HG03066 (cell line): ENCODE measurements around the gene ANXA7.

Experiments
- ATAC-seq: cut with Tn5 transposase; IDR thresholded peaks from one replicate; pipeline ENCODE4 v1.9.1; 2021; ENCODE audit warnings: low read depth; ENCODE audit not compliant: unreplicated experiment

The ANXA7 gene

GRCh38 chr10:73413528-73414229, at the start of gene ANXA7:
Gene ANXA7 (minus strand): TSS chr10:73414058. CDS start chr10:73400856, 13,202 bp downstream.
- peak; percentile 90 for ATAC-seq

- no peak for ATAC-seq
Measured at GRCh38 chr10:73460897-73461296, 47.0 kb upstream of the ANXA7 start.

GRCh38 chr10:73459683-73460314, 45.9 kb upstream of the ANXA7 start:
- ATAC-seq = no peak

- ATAC-seq = no peak
Measured at GRCh38 chr10:73456187-73456890, 42.5 kb upstream of the ANXA7 start.

- ATAC-seq = no peak
Measured at GRCh38 chr10:73449113-73449512, 35.3 kb upstream of the ANXA7 start.

- no peak for ATAC-seq
Measured at GRCh38 chr10:73448384-73448783, 34.5 kb upstream of the ANXA7 start.

- no peak for ATAC-seq
Measured at GRCh38 chr10:73446926-73447325, 33.1 kb upstream of the ANXA7 start.

- no peak for ATAC-seq
Measured at GRCh38 chr10:73444457-73444856, 30.6 kb upstream of the ANXA7 start.

GRCh38 chr10:73439605-73440312, 25.9 kb upstream of the ANXA7 start:
- no peak for ATAC-seq

GRCh38 chr10:73439055-73439454, 25.2 kb upstream of the ANXA7 start:
- no peak for ATAC-seq

- ATAC-seq = no peak
Measured at GRCh38 chr10:73433538-73433867, 19.6 kb upstream of the ANXA7 start, which contains the start of gene MSS51. Gene MSS51 (minus strand): TSS chr10:73433561. CDS start chr10:73428284, 5,277 bp downstream.

- no peak for ATAC-seq
Measured at GRCh38 chr10:73432646-73433537, 19.0 kb upstream of the ANXA7 start.

GRCh38 chr10:73426318-73426717, 12.5 kb upstream of the ANXA7 start:
- ATAC-seq = no peak

- ATAC-seq = no peak
Measured at GRCh38 chr10:73424478-73424877, 10.6 kb upstream of the ANXA7 start.

GRCh38 chr10:73423309-73423708, 9.5 kb upstream of the ANXA7 start:
- no peak for ATAC-seq

- ATAC-seq = no peak
Measured at GRCh38 chr10:73416571-73416970, 2.7 kb upstream of the ANXA7 start.

GRCh38 chr10:73414230-73414945, 530 bp upstream of the ANXA7 start:
- ATAC-seq = peak; percentile 23

GRCh38 chr10:73413108-73413527, 740 bp downstream of the ANXA7 start:
- peak; percentile 33 for ATAC-seq

- ATAC-seq = no peak
Measured at GRCh38 chr10:73410897-73411296, 3.0 kb downstream of the ANXA7 start.
